ENCODE results near the gene RIC8A.

Gene RIC8A

GRCh38 chr11:203945-204586, 3.4 kb upstream of the RIC8A start:
- TF ChIP-seq CREB1 (IDR thresholded peaks at IDR 0.05; ENCODE audit: low read depth) (no peak), YY1 (IDR thresholded peaks at IDR 0.05; ENCODE audit: low read depth) (no peak), EP300 (IDR thresholded peaks at IDR 0.05; ENCODE audit: borderline replicate concordance) (no peak), NFIC (IDR thresholded peaks at IDR 0.05) (no peak), CEBPB (IDR thresholded peaks at IDR 0.05) (no peak), REST (IDR thresholded peaks at IDR 0.05; ENCODE audit: low read depth) (no peak), RAD21 (IDR thresholded peaks at IDR 0.05; ENCODE audit: low read depth) (no peak)

GRCh38 chr11:204587-205109, 2.9 kb upstream of the RIC8A start:
- TF ChIP-seq FOXM1 (IDR thresholded peaks at IDR 0.05; ENCODE audit: borderline replicate concordance, low read depth) (no peak), EP300 (IDR thresholded peaks at IDR 0.05; ENCODE audit: borderline replicate concordance) (no peak), ZBTB7A (IDR thresholded peaks at IDR 0.05; ENCODE audit: low read depth) (no peak), NFIC (IDR thresholded peaks at IDR 0.05) (no peak), TAF1 (IDR thresholded peaks at IDR 0.05; ENCODE audit: low read depth) (no peak), CEBPB (IDR thresholded peaks at IDR 0.05) (no peak), USF1 (IDR thresholded peaks at IDR 0.05) (no peak), TEAD4 (IDR thresholded peaks at IDR 0.05) (no peak), MAX (IDR thresholded peaks at IDR 0.05) (no peak), YY1 (IDR thresholded peaks at IDR 0.05; ENCODE audit: low read depth) (no peak)

- TF ChIP-seq CEBPB (IDR thresholded peaks at IDR 0.05) (no peak), REST (IDR thresholded peaks at IDR 0.05; ENCODE audit: low read depth) (no peak), USF1 (IDR thresholded peaks at IDR 0.05) (no peak), RAD21 (IDR thresholded peaks at IDR 0.05; ENCODE audit: low read depth) (no peak), TAF1 (IDR thresholded peaks at IDR 0.05; ENCODE audit: low read depth) (no peak), ZBTB7A (IDR thresholded peaks at IDR 0.05; ENCODE audit: low read depth) (no peak)
Measured at GRCh38 chr11:205221-206001, 2.1 kb upstream of the RIC8A start.

GRCh38 chr11:206002-206384, 1.5 kb upstream of the RIC8A start:
- TF ChIP-seq CEBPB (IDR thresholded peaks at IDR 0.05) (no peak), EGR1 (IDR thresholded peaks at IDR 0.05) (no peak), TAF1 (IDR thresholded peaks at IDR 0.05; ENCODE audit: low read depth) (no peak), TCF12 (IDR thresholded peaks at IDR 0.05; ENCODE audit: low read depth) (no peak), FOXM1 (IDR thresholded peaks at IDR 0.05; ENCODE audit: borderline replicate concordance, low read depth) (no peak)

- TF ChIP-seq RAD21 (IDR thresholded peaks at IDR 0.05; ENCODE audit: low read depth): no peak
- TF ChIP-seq USF1 (IDR thresholded peaks at IDR 0.05): no peak
- no peak for TF ChIP-seq MAX (IDR thresholded peaks at IDR 0.05)
- TF ChIP-seq NFIC (IDR thresholded peaks at IDR 0.05): no peak
- TF ChIP-seq REST (IDR thresholded peaks at IDR 0.05; ENCODE audit: low read depth): no peak
- no peak for TF ChIP-seq TEAD4 (IDR thresholded peaks at IDR 0.05)
- no peak for TF ChIP-seq EGR1 (IDR thresholded peaks at IDR 0.05)
- no peak for TF ChIP-seq FOXM1 (IDR thresholded peaks at IDR 0.05; ENCODE audit: borderline replicate concordance, low read depth)
Measured at GRCh38 chr11:206526-207207, 841 bp upstream of the RIC8A start.

All from Ishikawa (cell line).